GM15510 (cell line): ENCODE measurements around the gene PKMYT1.

ENCODE experiments used
- POLR2A ChIP-seq: IDR thresholded peaks from 3 replicates; pipeline ENCODE4 v1.6.1; 2011; ENCODE audit warnings: borderline replicate concordance; ENCODE audit not compliant: insufficient read length; ENCODE audit errors: extremely low read depth

PKMYT1 gene

DNA sequence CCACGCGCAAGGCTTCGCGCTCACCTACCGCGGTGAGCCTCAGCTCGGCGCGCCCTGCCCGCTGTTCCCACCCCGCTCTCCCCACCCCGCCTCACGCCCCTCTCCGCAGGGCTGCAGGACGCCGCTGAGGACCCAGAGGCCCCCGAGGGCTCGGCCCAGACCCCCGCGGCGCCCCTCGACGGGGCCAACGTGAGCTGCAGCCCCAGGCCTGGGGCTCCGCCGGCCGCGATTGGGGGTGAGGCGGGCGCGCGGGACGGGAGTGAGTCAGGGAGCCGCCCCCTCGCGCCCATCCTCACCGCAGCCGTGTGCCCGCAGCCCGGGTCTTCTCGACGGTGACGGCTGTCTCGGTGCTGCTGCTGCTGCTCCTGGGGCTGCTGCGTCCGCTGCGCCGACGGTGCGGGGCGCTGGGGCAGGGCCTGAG, 13.0 kb downstream of the PKMYT1 start:
- no peak for TF ChIP-seq POLR2A

DNA sequence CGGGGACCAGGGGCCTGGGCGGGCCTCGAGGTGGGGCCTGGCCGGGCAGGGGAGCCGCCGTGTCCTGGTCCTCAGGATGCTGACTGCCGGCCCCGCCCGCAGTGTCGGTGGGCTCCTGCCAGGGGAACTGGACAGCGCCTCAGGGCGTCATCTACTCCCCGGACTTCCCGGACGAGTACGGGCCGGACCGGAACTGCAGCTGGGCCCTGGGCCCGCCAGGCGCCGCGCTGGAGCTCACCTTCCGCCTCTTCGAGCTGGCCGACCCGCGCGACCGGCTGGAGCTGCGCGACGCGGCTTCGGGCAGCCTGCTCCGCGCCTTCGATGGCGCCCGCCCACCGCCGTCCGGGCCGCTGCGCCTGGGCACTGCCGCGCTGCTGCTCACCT, 13.4 kb downstream of the PKMYT1 start:
- TF ChIP-seq POLR2A, result no peak

DNA sequence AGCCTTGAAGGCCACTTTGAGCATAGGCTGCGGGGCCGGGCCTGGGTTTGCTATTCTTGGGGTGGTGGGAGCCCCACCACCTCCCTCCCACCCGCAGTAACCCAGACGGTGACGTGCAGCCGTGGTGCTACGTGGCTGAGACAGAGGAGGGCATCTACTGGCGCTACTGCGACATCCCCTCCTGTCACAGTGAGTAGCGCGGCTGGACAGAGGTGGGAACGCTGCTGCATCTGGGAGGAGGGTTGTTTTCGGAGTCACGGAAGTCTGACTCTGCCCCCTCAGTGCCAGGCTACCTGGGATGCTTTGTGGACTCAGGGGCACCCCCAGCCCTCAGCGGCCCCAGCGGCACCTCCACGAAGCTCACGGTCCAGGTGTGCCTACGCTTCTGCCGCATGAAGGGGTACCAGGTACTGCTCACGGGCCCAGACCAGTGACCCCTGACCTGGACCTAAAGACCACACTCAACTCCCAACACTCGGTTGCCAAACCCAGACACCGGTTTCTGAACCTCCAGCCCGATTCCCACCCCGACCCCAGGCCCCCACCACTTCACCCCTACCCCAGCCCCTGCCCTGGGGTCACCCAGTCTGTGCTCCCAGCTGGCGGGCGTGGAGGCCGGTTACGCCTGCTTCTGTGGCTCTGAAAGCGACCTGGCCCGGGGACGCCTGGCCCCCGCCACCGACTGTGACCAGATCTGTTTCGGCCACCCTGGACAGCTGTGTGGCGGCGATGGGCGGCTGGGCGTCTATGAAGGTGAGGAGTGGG, 14.0 kb downstream of the PKMYT1 start:
- TF ChIP-seq POLR2A, result no peak

DNA sequence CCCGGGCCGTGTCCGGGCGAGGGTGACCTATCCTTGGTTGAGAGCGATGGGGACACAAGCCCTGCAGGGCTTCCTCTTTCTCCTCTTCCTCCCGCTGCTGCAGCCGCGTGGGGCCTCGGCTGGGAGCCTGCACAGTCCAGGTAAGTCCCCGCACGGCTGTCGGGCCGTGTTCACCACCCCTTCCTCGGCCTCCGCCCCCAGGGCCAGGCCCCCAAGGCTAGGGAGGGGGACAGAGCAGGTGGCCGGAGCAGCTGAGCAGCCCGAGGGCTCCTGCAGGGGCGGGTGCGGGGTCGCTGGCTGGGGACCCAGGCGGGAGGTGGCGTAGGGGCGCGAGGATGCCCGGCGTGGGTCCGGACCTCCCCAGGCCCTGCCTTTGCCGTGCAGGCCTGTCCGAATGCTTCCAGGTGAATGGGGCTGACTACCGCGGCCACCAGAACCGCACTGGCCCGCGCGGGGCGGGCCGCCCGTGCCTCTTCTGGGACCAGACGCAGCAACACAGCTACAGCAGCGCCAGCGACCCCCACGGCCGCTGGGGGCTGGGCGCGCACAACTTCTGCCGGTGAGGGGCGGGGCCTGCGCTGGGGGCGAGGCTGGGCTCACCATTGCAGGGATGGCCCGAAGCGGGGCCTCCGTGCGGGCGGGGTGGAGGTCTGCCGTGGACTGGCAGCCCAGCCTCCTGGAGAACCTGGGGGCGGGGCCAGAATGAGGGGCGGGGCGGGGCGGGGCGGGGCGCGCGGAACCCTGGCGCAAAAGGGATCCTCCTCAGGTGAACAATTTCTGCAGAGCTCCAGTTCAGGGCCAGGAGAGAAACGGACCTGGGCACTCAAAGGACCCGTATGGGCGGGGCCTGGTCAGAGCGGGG, 15.5 kb downstream of the PKMYT1 start:
- no peak for TF ChIP-seq POLR2A

DNA sequence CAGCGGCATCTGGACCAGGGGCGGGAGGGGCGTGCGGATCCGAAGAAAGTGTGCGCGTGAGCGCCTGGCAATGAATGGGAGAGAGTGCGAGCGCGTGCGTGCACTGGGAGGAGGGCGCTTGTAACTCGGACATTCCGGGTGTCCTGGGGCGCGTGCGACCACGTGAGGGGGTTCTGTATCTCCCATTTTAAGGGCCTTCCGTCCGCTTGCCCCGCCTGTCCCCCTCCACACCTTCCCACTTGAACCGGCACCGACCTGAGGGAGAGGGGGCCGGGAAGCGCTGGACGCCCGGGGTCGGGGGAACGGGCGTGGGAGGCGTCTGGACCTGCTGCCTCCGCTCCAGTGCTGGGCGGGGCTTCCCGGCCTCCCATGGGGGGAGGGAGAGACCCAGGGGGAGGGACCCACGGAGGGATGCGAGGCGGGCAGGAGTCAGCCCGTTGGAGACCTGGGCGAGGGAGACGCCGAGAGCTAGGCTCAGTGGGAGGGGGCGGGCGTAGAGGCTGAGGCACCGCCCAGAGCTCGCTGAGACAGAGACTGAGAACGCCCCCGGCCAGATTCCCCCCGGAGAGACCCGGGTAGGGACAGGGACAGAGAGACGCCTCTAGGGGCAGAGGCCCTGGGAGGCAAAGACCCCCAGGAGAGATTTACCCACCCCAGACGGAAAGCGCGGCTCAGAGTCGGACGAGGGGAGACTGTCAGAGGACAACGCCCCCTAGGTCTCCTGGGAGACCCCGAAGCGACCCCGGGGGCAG, 16.3 kb downstream of the PKMYT1 start, which contains the start of gene KREMEN2:
TSS of gene KREMEN2 (plus strand) at position 553 of the 752 bp plus-strand sequence. CDS start 246 bp downstream, outside the sequence.
- no peak for TF ChIP-seq POLR2A

DNA sequence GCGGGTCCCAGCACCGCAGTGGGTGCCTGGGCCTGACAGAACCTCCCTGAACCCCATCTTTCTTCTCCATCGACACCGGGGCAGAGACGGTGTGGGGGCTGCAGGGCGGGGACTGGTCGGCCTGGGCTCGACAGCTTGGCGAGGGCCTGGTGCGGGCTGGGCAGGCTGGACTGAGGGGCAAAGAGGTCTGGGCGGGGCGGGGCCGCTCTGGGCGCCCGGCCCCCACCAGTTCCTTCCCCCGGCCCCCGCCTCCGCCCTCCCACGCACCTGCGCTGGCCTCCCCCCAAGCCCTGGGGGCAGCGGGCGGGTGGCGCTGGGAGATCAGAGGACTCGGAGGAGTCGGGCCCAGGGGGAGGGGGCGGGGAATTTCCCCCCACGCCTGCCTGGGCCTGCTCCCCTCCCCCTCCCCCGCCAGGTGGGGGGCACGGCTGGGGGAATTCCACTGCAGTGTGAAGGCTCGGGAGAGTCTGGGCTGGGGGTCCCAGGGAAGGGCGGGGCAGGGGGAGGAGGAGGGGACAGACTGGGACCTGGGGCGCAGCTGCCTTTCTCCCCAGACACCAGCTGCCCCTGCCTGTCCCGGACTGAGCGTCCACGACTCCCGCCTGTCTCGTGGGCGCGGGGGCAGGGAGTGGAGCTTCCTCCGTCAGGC, 17.0 kb downstream of the PKMYT1 start:
- TF ChIP-seq POLR2A, result no peak

DNA sequence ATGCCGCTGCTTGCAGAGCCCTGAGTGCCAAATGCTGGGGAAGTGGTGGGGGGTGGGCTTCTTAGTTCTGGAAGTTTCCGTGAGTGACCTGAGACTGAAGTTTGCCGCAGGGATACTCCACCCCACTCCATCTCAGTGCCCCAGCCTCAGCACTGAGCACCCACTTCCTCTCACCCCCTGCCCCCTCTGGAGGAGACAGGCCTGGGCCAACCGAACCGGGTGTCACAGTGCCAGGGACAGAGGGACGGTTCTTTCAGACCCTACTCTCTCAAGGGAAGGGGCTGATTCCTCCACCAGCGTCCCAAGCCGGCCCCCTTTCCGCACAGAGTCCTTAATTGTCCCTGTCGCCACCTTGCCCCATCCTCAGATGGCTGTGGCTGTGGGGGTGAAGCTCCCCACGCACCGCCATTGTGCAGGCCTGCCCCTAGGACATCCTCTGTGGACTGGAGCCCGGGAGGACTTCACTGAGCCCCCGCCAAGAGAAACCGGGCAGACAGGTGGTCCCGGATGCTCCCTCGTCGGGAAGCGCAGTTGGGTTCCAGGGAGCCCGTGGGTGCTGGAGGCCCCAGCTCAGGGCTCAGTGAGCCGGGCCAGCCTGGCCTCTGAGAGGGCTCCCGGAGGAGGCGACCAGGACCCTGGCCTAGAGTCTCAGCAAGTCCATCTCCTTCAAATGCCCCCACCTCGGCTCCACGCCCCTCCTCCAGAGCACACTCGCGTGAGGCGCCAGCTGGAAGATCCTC, 17.7 kb downstream of the PKMYT1 start:
- TF ChIP-seq POLR2A, result no peak

DNA sequence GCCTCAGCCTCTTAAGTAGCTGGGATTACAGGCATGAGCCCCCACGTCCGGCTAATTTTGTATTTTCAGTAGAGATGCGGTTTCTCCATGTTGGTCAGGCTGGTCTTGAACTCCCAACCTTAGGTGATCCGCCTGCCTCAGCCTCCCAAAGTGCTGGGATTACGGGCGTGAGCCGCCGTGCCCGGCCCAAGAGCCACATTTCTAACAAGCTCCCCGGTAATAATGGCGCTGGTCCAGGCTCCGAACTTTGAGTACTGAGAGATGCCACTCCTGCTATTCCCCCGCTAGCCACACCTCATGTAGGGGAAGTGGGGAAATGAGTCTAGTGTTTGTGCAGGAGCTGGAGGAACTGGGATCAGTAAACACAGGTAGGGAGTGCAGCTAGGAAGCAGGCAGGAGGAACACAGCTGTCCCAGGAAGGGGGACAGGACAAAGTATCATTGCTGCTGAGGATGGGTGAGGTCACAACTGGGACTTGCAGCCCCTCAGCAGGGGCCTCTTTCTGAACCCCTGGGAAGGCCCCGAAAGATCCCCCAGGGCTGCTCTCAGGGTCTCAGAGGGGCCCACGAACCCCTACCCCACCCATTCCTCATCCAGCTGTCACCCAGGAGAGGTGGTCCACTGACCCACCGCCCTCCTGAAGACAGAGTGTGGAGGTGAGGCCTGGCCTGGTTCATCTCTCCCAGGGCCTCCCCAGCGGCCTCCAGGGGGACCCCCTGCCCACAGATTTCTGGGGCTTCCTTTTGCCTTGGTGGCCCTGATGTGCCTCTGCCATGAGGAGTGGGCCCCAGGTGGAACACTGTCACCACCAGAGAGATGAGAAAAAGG, 19.8 kb downstream of the PKMYT1 start:
- no peak for TF ChIP-seq POLR2A

DNA sequence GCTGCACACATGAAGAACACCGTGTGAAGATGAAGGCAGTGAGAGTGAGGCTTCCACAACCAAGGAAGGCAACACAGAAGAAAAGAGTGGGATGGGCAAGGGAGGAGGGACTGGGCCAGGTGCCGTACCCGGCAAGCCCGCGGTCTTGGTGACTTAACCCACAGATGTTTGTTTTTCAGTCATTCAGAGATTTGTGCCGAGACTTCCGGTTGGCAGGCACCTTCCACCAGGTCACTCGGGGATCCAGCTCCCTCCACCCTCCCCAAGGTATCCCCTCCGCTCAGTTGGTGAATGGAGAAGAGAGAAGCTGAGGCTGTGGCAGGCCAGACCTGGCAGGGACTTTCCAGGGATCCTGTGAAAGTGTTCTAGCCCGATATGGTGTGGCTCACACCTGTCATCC, 21.0 kb downstream of the PKMYT1 start:
- no peak for TF ChIP-seq POLR2A

DNA sequence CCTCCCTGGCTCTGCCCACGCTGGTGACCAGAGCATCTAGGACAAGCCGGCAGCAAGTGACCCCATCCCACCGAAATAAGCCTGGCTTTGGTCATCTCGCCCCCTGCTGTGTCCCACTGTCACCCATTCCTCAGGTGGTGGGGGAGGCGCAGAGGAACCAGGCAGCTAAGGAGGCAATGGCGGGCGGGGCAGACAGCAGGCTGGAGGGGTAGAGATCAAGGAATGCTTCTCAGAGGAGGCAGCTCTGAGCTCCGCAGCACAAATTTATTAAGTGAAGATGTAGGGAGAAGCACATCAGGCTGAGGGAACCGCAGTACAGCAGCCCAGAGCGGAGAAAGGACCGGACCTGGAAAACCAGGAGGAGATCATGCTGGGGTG, 23.7 kb downstream of the PKMYT1 start:
- TF ChIP-seq POLR2A, result no peak

DNA sequence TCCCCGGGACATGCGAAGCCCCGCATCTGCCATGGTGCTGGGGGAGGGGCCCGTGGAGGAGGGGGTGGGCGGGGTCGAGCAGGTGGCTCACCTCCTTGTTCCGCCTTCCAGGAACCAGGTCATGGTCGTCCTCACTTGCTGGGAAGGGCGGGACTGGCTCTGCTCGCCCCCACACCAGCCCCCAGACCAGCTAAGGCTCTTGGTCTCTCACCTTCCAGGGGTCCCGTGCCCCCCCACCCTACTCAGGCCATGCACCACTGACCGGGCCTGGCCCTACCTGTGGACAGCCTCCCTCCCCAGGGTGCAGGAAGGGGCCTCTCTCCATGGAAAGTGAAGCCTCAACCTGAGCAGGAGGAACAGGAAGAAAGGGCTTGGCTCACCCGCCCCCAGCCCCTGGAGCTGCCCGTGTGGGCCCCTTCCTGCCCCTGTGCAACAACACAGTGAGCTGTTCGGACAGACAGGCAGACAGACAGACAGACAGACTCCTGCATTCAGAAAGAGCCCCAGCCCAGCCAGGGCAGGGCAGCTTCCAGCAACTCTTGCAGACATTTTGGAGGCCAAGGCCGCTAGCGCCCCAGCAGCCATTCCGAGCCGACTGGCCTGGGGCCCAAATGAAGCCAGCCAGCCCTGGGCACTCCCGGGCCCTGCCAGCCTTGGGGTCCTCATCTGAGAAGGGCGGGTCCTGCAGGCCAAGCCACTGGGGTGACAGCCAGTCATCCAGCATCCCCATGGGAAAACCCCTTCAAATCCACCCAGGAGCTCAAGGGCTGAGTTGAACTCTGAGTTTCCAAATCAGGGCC, 24.3 kb downstream of the PKMYT1 start:
- no peak for TF ChIP-seq POLR2A

DNA sequence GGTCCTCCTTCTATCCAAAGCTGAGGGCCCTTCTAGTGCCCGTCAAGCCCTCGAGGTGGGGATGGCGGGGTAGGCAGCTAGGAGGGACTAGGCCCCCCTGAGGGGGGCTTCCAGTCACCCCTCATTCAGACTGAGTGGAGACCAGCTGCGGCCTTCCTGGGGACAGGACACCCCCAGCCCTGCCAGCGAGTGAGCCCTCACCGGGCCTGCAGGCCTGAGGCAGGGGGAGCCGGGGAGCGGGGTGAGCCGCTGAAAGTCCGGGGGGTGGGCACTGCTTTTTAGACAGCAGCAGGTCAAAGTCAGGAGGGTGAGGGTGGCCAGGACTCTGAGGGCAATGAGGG, 24.8 kb downstream of the PKMYT1 start:
- no peak for TF ChIP-seq POLR2A
